GM21723 (cell line): ENCODE data around the gene OSBPL2.

Experiments
- ATAC-seq: cut with Tn5 transposase; IDR thresholded peaks from one replicate; pipeline ENCODE4 v1.9.1; 2021; ENCODE audit warnings: mild to moderate bottlenecking, moderate library complexity; ENCODE audit not compliant: unreplicated experiment

Gene OSBPL2

GRCh38 chr20:62219992-62220665 lies 18.2 kb upstream of the OSBPL2 start, which contains the start of gene HRH3:
Gene HRH3 (minus strand): TSS chr20:62220278. CDS start chr20:62219970, 308 bp downstream.
- no peak for ATAC-seq

DNA sequence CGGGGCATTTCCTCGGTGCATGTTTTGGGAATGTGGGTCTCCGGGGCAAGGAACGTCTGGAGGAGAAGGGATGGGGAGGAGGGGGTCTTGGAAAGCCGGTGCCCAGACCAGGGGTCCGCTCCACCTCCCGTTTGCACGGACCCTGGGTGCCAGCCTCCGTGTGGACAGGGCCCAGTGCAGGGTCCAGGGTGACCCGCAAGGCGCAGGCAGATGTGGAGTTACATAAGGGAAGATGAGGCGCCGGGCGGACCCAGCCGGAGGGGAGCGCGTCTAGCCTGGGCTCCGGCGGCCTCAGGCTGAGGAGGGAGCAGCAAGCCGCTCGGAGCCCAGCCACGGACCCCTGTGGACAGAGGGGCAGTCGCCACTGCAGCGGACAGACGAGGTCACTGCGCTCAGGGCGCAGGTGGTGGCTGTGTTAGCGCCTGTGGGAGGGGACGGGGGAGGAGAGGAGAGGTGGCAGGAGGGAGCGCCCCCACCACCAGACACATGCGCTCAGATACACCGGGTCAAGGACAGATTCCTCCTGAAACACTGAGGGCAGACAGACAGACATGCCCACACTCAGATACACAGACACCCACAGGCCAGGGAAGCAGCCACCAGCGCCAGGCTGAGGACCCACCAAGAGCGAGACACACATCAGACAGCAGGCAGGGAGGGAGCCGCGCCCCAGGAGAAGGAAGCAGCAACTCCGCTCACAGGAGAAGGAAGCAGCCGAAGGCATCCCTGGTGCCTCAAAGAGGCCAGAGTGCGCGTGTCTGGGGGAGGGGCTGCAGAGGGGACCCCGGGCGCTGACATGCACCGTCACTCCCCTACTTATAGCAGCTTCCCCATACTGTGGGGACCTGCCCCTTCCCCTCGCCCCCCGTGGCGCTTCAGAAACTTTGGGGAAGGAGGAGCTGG lies 17.4 kb upstream of the OSBPL2 start:
- ATAC-seq = no peak

DNA sequence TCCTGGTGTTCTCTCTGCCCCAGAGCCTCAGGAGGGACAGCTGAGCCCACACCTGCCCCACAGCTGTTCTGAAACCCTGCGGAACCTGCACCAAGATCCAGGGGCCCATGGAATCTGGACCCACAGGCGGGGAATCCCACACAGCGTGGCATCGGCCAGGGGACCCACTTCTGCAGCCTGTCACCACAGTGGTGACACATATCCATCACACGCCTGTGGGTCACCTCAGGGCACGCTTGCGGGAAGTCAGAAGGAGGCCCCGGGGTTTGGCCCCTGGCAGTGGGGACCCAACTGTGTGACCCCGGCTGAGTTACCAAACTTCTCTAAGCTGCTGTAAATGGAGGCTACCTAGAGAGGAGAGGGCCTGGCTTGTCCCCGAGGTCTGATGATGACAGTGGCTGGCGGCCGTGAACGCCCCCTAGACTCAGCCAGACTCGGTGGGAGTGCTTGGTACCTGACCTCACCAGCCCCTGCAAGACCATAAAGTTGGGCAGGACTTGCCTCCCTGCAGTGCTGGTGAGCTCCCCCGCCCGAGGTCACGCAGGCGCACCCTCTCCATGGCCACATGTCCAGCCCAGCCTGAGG lies 16.0 kb upstream of the OSBPL2 start:
- no peak for ATAC-seq

DNA sequence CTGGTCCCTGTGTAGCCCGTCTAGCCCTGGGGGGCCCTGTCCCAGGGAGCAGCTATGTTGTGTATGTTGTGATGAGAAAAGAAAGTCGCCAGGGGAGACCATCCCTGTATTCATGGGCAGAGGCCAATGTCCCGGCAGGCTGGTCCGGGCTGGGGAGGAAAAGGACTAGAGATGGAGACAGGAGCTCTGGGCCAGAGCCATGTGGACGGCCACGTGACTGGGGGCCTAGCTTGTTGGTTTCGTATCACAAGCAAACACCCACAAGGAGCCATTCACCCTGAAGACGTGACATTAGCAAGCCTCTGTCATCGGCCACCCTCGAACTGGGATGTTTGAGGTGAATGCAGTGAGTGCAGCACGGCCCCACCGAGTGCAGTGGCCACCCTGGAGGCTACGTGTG lies 15.3 kb upstream of the OSBPL2 start:
- no peak for ATAC-seq

- ATAC-seq = no peak
Observed at GRCh38 chr20:62223571-62223970, 14.8 kb upstream of the OSBPL2 start.

- ATAC-seq = no peak
Observed at GRCh38 chr20:62224113-62224855, 14.0 kb upstream of the OSBPL2 start.

DNA sequence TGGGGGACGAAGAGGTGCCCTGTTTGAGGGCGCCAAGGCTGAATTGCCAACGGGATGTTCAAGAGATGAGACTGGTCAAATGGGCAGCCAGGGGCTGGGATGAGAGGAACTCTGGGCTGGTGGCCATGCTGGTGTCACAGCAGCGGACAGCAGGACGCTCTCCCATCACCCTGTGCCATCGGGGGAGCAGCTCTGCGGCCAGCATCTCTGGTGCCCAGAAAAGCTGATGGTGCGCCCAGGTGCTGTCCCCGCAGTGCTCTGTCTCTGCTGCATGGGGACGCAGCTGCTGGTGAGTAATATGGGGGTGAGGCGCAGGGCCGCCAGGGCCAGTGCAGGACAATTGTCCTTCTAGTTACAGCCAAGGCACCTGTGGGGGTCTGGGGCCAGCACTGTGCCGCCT lies 13.3 kb upstream of the OSBPL2 start:
- no peak for ATAC-seq

GRCh38 chr20:62225820-62226635 lies 12.3 kb upstream of the OSBPL2 start:
- ATAC-seq = no peak

DNA sequence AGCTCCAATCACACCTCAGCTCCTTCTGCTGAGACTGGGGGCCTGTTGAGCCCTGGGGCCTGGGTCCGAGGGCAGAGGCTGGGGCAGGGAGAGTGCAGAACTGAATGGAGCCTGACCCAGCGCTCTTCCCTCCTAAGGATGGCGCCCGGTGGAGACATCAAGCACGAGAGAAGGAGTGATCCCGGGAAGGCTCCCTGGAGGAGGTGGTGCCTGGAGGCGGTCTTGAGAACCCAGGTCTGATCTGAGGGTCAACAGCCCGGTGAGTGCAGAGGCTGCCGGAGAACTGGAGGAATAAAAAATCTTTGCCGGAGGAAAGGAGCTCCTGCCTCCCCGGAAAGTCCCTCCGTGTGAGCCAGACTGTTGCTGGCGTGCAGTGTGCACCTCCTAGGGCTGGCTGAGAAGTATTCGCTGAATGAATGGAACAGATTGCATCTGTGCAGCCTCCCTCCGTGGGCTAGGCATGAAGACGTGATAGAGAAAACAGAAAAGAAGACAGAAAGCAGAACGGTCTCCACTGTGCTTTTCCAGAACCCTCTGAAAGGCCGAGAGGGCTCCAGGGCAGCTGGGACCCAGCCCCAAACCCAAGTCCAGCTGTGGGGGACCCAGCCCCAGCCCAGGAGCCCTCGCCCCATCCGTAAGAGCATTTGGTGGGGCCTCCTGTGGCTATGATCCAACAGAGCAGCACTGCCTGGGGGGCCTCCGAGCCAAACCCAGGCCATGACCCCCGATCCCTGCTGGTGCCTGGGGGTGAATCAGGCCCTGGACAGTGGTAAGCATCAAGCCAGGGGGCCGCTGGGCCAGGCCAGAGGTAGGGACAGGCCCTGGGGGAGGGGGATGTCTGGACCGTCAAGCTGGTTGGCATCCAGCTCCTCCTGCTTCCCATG lies 11.4 kb upstream of the OSBPL2 start:
- no peak for ATAC-seq

DNA sequence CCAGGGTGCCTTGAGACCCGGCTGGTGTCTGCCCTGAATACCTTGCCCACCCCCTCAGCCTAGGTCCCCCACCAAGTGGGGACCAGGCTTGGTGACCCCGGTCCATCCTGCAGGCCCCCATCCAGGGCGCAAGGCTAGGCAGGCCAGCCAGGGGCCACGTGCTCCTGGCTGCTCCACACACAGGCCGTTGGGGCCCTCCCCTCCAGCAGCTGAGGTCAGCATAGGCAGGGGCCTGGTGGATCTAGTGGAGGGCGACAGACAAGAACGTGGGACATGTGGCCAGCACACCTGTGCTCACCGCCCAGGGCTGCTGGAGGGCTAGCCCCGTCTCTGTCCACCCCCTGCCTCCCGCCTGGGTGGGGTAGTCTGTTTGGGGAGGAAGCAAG lies 10.7 kb upstream of the OSBPL2 start:
- no peak for ATAC-seq

DNA sequence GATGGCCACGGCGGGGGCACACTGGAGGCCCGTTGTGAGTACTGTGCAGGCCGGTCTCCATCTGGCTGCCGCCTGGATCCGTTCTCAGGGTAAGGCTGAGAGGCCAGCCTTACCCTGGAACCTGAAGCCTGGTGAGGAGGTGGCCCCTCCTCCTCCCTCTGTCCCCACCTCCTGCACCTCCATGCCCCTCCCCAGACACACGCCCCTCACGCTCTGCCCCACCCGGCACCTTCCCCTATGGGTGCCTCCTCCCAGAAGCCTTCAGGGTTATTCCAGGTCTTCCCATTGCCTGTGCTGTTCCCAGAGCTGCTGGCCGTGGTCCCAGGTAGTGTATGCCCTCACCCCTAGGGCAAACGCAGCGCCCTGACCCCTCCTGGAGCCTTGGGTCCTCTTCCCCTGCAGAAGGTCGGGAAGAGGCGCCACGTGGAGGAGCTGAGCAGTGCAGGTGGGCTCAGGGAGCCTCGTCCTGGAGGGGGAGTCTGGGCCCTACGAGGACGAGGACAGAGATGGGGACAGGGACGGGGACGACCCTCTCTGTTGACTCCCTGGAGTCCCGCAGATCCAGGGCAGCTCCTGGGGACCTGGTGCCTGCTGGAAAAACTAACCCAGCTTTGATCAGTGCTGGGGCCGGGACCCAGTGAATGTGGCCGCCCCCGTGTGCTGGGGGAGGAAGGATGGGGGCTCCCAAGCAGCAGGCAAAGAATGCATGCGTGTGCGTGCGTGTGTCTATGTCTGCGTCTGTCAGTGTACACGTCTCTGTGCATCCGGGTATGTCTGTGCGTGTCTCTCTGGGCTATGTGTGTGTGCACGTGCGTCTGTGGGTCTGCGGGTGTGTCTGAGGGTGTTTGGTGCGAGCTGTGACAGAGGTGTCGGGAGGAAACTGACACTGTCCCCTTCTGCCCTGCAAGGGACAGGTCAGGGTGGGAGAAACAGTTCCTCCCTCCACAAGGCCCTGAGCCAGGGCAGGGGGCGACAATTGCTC lies 10.1 kb upstream of the OSBPL2 start:
- ATAC-seq = no peak

GRCh38 chr20:62228982-62229545 lies 9.3 kb upstream of the OSBPL2 start:
- ATAC-seq = no peak

DNA sequence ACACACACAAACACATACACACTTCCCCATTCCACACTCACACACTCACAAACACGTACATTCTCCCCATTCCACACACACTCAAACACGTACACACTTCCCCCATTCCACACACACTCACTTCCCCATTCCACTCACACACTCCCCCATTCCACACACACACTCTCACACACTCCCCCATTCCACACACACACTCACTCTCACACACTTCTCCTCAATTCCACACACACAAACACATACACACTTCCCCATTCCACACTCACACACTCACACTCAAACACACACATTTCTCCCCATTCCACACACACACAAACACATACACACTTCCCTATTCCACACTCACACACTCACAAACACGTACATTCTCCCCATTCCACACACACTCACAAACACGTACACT lies 8.7 kb upstream of the OSBPL2 start:
- ATAC-seq = no peak

DNA sequence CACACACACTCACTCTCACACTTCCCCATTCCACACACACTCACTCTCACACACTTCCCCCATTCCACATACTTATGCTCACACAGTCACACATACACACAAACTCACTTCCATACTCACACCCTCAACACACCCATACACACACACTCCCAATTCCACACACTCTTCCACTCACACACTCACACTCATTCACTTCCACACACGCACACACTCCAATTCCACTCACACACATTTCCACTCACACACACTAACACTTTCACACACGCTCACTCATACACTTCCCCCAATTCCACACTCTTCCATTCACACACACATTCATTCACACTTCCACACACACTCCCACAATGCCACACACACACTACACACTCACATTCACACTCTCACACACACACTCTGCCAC lies 8.0 kb upstream of the OSBPL2 start:
- ATAC-seq = no peak

DNA sequence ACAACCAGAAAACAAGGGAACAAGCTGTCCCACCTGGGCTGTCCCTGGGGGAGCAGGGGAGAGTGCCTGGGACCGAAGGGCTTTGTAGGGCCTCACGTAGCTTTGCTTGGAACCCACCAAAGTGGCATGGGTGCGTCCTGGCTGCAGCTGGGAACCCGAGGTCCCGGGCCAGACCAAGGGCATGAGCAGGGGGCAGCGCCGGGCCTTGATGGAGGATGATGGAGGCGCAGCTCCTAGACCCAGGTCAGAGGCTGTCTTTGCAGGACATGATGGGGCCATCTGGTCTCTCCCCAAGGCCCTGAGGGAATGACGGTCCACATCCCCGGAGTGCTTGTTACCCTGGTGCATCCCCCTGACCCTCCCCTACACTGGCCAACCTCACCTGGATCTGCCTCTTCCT lies 7.6 kb upstream of the OSBPL2 start:
- no peak for ATAC-seq

- ATAC-seq = no peak
Observed at GRCh38 chr20:62231292-62231691, 7.0 kb upstream of the OSBPL2 start.

DNA sequence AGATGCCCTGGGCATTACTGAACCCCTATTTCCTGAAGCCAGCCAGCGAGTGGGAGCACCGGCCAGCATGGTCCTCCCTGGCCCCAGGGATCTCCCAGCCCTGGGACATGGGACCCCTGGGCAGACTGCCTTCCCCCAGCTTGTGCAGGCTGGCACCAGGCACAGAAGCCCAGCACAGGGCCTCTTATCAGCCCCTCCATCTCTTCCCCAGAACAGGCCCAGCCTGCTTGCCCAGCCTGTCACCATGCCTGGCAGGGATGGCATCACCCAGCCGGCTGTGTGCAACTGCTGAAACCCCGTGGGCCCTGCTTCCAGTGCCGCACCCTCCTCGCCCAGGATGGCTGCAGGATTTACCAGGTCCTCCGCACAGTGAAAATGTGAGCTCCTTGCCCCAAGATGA lies 6.1 kb upstream of the OSBPL2 start:
- no peak for ATAC-seq
